ENCODE results near the gene GPR149.

The GPR149 gene

DNA sequence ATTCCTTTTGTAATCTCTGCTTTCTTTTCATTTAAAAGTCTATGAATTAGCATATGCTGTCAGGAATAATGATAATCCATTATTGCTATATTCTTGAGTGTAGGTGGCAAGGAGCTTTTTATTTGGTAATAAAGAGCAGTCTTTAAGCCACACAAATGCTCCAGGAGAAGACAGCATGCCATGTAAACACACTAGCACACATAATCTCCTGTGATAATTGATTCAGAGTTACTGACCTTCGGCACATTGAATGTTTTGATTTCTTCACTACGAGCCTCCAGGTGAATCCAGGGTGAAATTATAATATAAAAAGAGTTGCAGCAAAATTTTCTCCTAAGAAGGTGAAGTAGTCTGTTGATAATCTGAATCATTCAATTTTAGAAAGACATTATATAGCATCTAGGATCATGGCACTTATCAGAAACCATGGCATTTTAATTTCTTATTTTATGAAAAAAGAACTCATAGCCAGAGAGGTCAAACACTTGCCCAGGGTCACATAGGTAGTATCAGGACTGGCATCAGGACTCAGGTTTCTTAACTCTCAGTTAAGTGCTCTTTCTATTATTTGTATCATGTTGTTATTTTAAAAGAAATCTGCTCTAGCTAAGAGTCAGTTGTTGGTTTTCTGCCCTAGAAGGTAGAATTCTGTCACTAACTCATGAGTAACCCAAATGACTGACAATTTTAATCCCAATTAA is 84.4 kb downstream of the GPR149 start:
- no peak for DNase-seq (ENCODE audit: low spot score)

GRCh38 chr3:154338570-154338969 is 91.4 kb downstream of the GPR149 start:
- DNase-seq (ENCODE audit: low spot score): no peak

DNA sequence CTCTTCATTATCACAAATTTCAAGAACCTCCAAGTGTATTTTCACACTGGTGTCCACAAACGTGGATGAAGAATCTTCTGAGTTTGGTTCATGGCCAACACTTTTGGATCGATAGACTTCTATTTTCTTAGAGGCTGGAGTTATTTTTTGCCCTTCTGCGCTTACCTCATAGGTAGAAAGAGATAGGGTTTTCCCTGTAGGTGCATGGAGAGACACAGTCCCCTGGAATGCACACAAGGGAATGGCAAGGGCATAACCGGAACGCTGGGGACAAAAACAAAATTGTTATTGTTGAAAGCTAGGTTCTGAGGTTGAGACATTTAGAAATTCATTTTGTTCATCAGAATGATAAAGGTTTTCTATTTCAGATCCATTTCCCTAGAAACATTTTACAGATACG is 92.0 kb downstream of the GPR149 start:
- no peak for DNase-seq (ENCODE audit: low spot score)

DNA sequence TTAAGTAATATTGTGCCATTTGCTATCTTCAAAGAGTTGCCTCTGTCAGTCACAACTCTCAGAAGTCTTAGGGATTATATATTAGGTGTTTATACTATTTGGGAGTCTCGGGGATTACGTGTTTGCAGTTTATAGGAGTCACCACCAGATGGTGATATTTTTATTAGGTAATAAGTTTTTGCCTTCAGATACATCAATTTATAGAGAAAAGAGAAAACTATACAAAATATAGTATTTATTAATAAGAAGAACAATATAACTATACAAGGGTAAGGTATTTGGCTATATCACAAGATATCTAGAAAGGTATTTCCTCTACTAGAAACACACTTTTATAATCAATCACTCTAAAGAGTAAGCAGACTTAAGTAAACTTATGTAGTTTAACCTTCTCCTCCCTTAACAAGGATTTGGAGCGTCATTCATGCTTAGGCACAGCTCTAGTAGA is 95.0 kb downstream of the GPR149 start:
- DNase-seq (ENCODE audit: low spot score): peak; percentile 16

GRCh38 chr3:154327871-154328270 is 102.1 kb downstream of the GPR149 start:
- no peak for DNase-seq (ENCODE audit: low spot score)

- DNase-seq (ENCODE audit: low spot score): no peak
Observed at GRCh38 chr3:154324919-154325318, 105.1 kb downstream of the GPR149 start.

DNA sequence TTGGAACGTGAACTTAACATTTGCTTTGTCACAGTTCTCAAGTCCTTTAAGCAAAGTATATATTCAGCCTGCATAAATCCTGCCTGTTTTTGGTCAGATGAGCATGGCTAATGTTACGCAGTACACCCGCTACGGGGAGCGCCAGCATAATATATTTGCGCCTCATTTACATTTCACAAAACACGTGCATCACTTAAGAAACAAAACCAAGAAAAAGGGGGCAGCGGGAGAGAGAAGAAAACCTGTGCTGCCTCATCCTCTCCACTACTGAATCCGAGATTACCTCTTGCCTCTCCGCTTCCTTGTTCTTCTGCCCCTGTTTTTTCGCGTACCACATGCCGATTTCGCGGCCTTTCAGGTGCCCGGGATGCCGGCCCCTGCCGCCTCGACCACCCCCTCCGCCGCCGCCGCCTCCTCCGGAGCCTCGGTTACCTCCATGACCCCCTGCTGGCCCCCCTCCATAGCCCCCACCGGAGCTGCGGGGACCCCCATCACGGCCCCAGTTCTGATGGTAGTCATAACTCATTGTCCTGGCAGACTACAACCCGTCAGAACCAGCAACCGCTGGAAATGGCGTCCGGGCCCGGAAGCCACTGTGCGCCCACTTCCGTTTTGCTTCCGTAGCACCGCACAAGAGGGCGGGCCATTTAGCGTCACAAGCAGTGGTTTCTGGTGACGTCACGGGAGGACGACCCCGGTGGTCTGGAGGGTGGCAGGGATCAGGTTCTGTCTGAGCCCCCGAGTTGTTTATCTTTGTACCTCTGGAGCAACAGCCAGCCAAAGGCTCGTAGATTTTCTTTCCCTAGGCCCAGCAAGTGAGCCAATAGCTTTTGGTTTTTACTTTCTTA is 105.9 kb downstream of the GPR149 start, which contains the start of gene DHX36:
TSS of gene DHX36 (minus strand) at position 597 of the 848 bp plus-strand sequence. CDS start at position 526, 71 bp downstream.
- peak; percentile 85 for DNase-seq (ENCODE audit: low spot score)

- no peak for DNase-seq (ENCODE audit: low spot score)
Observed at GRCh38 chr3:154316974-154317767, 112.8 kb downstream of the GPR149 start.

DNA sequence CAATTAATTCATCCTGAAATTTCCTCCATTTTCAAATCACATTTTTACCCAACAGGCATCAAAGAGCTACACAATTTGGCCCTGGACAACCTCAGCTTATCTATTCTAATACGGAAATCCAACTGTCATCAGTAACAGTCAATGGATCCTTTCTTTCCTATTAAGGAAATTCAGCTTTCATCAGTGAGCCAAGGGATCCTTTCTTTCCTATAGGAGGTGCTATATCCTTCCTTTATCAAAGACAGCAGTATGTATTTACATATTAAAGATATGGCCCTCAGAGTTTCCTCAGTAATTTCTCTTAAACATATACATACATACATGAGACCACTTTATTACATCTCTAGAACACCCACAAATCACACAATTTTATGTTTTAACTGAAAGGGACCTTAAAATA is 115.8 kb downstream of the GPR149 start:
- DNase-seq (ENCODE audit: low spot score): no peak

GRCh38 chr3:154310840-154311239 is 119.2 kb downstream of the GPR149 start:
- DNase-seq (ENCODE audit: low spot score): no peak

DNA sequence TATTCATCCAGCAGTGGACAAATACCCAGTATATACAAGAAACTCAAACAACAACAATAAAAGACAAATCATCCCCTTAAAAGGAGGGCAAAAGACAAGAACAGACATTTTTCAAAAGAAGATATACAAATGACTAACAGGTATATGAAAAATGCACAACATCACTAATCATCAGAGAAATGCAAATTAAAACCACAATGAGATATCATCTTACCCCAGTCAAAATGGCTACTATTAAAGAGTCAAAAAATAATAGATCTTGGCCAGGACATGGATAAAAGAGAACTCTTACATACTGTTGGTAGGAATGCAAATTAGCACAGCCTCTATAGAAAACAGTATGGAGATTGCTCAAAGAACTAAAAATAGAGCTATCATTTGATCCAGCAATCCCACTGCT is 122.6 kb downstream of the GPR149 start:
- no peak for DNase-seq (ENCODE audit: low spot score)

- no peak for DNase-seq (ENCODE audit: low spot score)
Observed at GRCh38 chr3:154304936-154305335, 125.1 kb downstream of the GPR149 start.

DNA sequence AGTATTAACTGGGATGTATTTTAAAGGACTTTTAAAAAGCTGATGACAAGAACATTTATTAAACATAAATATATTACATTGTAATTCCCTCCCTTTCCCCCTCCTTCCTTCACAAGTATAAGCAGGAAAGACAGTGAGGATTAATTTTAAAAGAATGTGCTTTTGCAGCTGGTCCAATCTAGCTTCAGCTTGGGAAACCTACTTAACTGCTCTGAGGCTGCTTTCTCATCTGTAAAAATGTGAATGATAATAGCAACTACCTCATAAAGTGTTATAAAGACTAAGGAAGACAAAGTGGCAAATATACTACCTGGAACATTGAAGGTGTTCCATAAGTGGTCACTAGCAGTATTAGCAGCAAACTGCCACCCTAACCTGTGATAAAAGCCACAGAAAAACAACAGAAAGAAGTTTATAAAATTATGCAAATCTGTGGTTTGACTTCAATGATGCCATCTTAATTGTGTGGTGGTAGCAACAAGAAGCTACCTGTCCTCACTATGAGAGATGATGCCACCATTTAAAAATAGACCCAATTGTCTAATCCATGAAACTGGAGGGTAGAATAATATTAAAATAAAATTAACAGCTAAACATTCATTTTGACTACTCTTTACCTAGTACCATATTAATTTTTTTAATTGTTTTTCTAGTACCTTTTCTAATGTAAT is 125.7 kb downstream of the GPR149 start:
- DNase-seq (ENCODE audit: low spot score): no peak

DNA sequence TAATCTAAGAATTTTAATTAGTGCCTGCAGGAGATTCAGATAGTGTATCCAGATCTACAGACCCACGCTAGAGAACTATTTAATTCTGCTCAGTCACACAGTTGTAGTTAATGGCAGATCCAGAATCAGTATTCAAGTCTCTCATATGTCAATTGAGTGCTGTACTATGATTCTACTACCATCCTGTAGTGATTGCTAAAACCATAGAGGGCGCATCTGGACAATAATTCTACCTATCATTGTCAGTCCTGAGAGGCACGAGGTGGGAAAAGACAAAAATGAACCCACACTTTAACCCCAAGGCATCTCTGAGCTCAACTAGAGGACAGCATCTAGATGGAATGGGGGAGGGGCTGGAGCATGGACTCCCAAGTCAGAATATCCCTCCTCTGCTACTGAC is 128.4 kb downstream of the GPR149 start:
- DNase-seq (ENCODE audit: low spot score): no peak

DNA sequence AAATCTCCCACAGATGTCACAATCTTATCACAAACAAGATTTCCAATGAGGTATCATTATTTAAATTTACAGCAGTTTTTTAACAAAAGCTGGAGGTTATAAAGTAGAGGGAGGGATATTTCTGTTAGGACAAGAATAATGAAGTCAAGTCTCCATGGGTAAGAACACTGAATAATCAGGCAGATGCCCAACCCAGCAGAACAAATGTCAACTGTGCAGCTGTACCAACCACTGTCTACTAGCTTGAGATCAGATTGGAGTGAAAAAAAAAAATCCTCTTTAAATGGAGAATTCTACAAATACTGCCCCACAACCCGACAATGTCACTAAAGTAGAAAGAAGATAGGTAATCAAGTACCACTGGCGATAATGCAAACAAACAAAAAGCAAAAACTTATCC is 136.0 kb downstream of the GPR149 start:
- DNase-seq (ENCODE audit: low spot score): no peak

- no peak for DNase-seq (ENCODE audit: low spot score)
Observed at GRCh38 chr3:154290187-154290586, 139.8 kb downstream of the GPR149 start.
